Activated CD8-positive, alpha-beta memory T cell treated with anti-CD3 and anti-CD28 coated beads, Interleukin-2, amount 10 ng/mL, durations not matched to agents 7 days and 5 days (primary cell): ENCODE data around the gene KCNH4. TPM values are rescaled to one million over a fixed set of nuclear protein-coding genes. Genes with fewer than 3 reads are reported as not detected.
"Not testable (repeated sequence)": the region's sequence is repeated elsewhere in the genome, so short reads cannot be mapped to it uniquely, and the experiment has no call there.

ENCODE experiments used
- ATAC-seq: fragments of 150-1000 bp; cut with Tn5 transposase; one replicate; pipeline ENCODE4 v1.10.0; 2021; ENCODE audit warnings: moderate library complexity
- CTCF ChIA-PET: fragments of 350-600 bp; sonication (Branson Sonifier 250); formaldehyde crosslinking; loops from one replicate; lab custom pipeline; 2021; ENCODE audit warnings: antibody characterized with exemption; lab: Charles Lee
- DNase-seq: peaks from one replicate; pipeline ENCODE4 v3.0.0-alpha.2; 2020
- H3K27ac Mint-ChIP-seq: one replicate; pipeline ENCODE4 v1.8.0; 2021; ENCODE audit warnings: mild to moderate bottlenecking, mixed read lengths
- H3K27me3 Mint-ChIP-seq: one replicate; pipeline ENCODE4 v1.8.0; 2021; ENCODE audit warnings: mixed read lengths
- H3K36me3 Mint-ChIP-seq: one replicate; pipeline ENCODE4 v1.8.0; 2021; ENCODE audit warnings: mild to moderate bottlenecking, mixed read lengths
- H3K4me1 Mint-ChIP-seq: one replicate; pipeline ENCODE4 v1.8.0; 2021; ENCODE audit warnings: mixed read lengths
- H3K4me3 Mint-ChIP-seq: one replicate; pipeline ENCODE4 v1.8.0; 2021; ENCODE audit warnings: mild to moderate bottlenecking, moderate library complexity, mixed read lengths
- H3K9me3 Mint-ChIP-seq: one replicate; pipeline ENCODE4 v1.8.0; 2022; ENCODE audit warnings: low read depth, mixed read lengths
- total RNA-seq, 2 experiments: library from RNA; stranded (reverse); gene quantifications; one replicate each; pipeline ENCODE4 v1.2.3, GENCODE V29; 2021

The KCNH4 gene
- total RNA-seq, 2 experiments from 2014 or later = 0.09 to 0.56 TPM

DNA sequence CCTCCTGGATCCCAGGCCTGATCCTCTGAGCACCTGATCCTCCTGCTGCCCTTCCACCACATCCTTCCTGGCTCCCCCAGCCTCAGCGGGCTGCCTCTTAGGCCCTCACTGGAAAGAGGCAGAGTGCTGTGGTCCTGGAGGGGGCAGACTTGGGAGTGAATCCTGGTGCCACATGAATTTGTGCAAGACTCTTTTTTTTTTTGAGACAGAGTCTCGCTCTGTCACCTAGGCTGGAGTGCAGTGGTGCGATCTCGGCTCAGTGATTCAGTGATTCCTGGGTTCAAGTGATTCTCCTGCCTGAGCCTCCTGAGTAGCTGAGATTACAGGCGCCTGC lies 10.3 kb upstream of the KCNH4 start:
- H3K27ac Mint-ChIP-seq = no peak overlapping the region
- peaks cover 1% of the 10 kb centered on the region for H3K36me3 Mint-ChIP-seq
- DNase-seq (no peak), ATAC-seq (no peak)
- no peaks in the 10 kb centered on the region for H3K27me3 Mint-ChIP-seq
- H3K9me3 Mint-ChIP-seq = no peaks in the 10 kb centered on the region
- peaks cover 22% of the 10 kb centered on the region for H3K4me1 Mint-ChIP-seq
- CTCF ChIA-PET = interaction anchor here (1.3 to 2.6 kb wide), 2 partner anchors 8 to 11 kb away, joined by 3 to 16 read pairs; partner anchors contain the start of gene KCNH4
- H3K4me3 Mint-ChIP-seq = no peak overlapping the region

DNA sequence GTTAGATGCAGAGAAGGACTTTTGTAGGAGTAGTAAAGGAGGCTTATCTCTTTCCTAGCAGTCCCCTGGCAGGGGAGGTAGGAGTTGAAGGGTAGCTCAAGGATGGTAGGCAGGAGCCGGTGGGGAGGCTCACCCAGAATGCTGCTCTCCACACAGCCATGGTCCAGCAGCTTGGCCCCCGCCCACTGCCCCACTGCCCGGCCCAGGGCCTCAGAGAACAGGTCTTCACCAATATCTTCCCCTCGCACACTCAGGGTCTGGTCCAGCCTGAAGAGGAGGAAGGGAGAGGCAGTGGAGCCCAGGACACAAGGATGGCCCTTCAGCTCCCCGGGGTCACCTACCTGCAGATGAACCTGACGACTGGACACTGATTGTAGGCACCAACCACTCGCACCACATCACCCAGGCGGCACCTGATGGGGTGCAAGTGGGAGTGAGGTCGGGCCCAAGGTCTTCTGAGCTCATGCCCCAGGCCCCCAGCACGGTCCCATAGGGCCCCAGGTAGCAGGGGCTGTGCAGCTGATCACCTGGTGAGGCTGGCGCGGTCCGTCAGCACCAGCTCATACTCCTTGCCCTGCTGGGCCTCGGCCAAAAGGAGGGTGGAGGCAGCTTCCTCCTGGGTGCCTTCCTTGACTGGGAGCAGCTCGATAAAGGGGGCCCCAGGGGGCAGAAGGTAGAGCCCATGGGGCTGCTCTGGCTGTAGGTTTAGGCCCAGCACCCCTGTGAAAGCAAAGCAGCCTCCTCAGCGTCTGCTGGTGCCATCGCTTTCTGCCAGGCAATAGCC lies 9.7 kb upstream of the KCNH4 start:
- H3K27ac Mint-ChIP-seq = no peak overlapping the region
- H3K27me3 Mint-ChIP-seq = no peaks in the 10 kb centered on the region
- H3K4me1 Mint-ChIP-seq = peaks cover 22% of the 10 kb centered on the region
- peaks cover 1% of the 10 kb centered on the region for H3K36me3 Mint-ChIP-seq
- DNase-seq (no peak), ATAC-seq (no peak)
- CTCF ChIA-PET = interaction anchor here (0.6 to 2.6 kb wide), 4 partner anchors 8 to 212 kb away, joined by 3 to 16 read pairs (median 3); partner anchors contain the start of gene KCNH4
- no peak overlapping the region for H3K4me3 Mint-ChIP-seq
- H3K9me3 Mint-ChIP-seq = no peaks in the 10 kb centered on the region

DNA sequence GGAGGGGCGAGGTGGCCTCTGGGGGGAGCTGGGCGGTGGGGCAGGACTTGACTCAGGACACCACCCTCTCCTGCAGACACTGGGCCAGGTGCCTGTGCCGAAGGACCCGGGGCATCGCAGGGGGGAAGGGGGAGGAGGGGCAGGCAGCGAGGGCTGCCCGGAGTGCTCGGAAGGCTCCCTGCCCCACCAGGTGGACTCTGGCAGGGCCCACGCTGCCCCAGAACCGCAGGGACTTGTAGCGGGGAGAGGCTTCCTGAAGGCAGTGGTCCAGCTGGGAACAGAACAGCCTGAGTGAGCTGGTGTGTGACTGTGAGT lies 8.7 kb upstream of the KCNH4 start:
- DNase-seq = no peak
- H3K4me3 Mint-ChIP-seq = no peak overlapping the region
- ATAC-seq = no peak
- CTCF ChIA-PET = interaction anchor here (2.6 kb wide), 1 partner anchor 9 kb away, joined by 16 read pairs; the partner anchor contains the start of gene KCNH4
- no peak overlapping the region for H3K27ac Mint-ChIP-seq
- no peaks in the 10 kb centered on the region for H3K9me3 Mint-ChIP-seq
- H3K36me3 Mint-ChIP-seq = peaks cover 1% of the 10 kb centered on the region
- H3K27me3 Mint-ChIP-seq = no peaks in the 10 kb centered on the region
- H3K4me1 Mint-ChIP-seq = peaks cover 26% of the 10 kb centered on the region

DNA sequence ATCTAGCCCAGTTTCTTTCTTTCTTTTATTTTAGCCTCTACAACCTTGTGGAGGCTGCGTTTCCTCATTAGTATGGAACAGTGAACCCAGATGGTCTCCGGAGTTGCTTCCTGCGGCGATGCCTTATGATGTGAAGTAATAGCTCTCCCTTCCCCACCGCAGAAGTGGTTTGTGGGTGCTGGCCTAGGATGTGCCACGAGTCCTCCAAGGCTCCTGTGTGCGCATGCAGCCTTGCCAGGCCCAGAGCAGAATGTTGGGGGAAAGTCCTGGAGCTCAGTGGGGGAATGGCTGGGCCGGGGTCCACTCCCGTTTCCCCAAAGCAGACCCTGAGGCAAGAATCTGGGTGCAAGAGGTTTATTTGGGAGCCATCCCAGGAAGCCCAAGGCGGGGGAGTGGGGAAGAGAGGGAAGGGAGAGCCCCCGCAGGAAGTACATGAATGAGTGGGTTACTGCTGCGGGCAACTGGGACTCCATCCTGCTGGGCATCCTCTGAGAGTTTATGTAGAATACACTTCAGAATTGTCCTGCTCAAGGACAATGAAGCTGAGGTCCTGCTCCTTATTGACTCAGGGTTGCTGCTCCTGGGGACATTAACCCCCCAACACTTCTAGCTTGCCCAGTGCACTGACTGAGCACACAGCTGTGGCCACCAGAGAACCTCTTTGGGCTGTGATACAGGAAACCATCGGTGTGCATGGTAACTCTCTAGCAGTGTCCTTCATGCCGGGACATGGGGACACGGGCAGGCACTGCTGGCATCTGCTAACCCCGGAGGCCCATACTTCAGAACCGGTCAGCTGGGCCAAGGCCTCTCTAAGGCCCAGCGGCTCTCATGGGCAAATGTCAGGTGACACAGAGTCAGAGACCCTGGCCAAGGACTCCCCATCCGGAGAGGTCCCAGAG lies 8.1 kb upstream of the KCNH4 start:
- DNase-seq = no peak
- Mint-ChIP-seq H3K4me1 (peaks cover 26% of the 10 kb centered on the region), H3K27ac (no peak overlapping the region), H3K4me3 (no peak overlapping the region), H3K27me3 (no peaks in the 10 kb centered on the region), H3K9me3 (no peaks in the 10 kb centered on the region), H3K36me3 (no peaks in the 10 kb centered on the region)
- ATAC-seq = no peak
- CTCF ChIA-PET = interaction anchor here (0.8 to 2.6 kb wide), 4 partner anchors 9 to 328 kb away, joined by 3 to 16 read pairs (median 4); partner anchors contain the start of gene KCNH4

DNA sequence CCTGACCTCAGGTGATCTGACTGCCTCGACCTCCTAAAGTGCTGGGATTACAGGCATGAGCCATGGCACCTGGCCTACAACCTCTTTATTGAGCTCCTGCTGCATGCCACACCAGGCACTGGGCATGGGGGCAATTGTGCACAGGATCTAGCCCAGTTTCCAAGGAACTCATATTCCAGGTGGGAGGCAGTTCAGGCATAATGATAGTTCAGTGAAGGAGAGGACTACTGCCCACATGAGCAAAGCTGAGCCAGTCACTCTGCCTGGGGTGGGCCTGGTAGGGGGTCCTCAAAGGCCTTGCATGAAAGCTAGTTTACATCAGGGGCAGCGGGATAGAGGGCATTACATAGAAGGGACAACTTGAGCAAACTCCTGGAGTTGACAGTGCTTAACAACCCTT lies 6.9 kb upstream of the KCNH4 start:
- H3K27me3 Mint-ChIP-seq = peaks cover 4% of the 10 kb centered on the region
- no peak overlapping the region for H3K4me3 Mint-ChIP-seq
- ATAC-seq (no peak), DNase-seq (no peak)
- H3K9me3 Mint-ChIP-seq = no peaks in the 10 kb centered on the region
- no peaks in the 10 kb centered on the region for H3K36me3 Mint-ChIP-seq
- CTCF ChIA-PET = interaction anchor here (0.6 to 1.5 kb wide), 7 partner anchors 9 to 330 kb away, joined by 3 to 4 read pairs (median 3); no protein-coding TSS in a partner anchor
- peaks cover 25% of the 10 kb centered on the region for H3K4me1 Mint-ChIP-seq
- H3K27ac Mint-ChIP-seq = no peak overlapping the region

DNA sequence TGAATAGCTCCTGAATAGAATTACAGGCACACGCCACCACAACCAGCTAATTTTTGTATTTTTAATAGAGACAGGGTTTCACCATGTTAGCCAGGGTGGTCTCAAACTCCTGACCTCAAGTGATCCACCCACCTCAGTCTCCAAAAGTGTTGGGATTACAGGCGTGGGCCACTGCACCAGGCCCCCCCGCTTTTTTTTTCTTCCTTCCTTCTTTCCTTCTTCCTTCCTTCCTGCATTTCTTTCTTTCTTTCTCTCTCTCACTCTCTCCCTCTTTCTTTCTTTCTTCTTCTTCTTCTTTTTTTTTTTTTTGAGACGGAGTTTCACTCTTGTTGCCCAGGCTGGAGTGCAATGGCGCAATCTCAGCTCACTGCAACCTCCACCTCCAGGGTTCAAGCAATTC lies 5.2 kb upstream of the KCNH4 start:
- not testable (repeated sequence) for DNase-seq, H3K36me3 Mint-ChIP-seq, H3K4me3 Mint-ChIP-seq, H3K9me3 Mint-ChIP-seq, ATAC-seq, H3K27ac Mint-ChIP-seq
- H3K4me1 Mint-ChIP-seq = peaks cover 34% of the 10 kb centered on the region
- peaks cover 17% of the 10 kb centered on the region for H3K27me3 Mint-ChIP-seq
- CTCF ChIA-PET = interaction anchor here (0.7 to 1.1 kb wide), 2 partner anchors 8 to 13 kb away, joined by 3 read pairs; partner anchors contain the start of gene GHDC

DNA sequence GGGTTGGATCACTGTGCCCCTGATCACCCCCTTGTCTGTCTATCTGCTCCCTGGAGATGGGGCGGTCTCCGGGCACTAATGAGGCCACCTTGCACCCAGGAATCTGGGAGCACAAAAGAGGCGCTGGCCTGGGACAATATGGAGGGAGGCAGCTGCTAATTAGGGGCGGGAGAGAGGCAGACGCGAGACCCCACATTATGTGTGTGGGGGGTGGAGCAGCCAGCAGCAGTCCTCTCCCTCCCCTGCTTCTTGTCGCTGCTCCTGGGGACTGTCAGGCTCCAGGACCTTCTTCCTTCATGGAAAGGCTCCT lies 4.6 kb upstream of the KCNH4 start:
- no peaks in the 10 kb centered on the region for H3K36me3 Mint-ChIP-seq
- DNase-seq (no peak), ATAC-seq (no peak)
- CTCF ChIA-PET = interaction anchor here (0.7 to 2.5 kb wide), 4 partner anchors 8 to 167 kb away, joined by 3 to 9 read pairs (median 4); partner anchors contain the start of genes DNAJC7 and GHDC
- H3K4me1 Mint-ChIP-seq = peaks cover 34% of the 10 kb centered on the region
- H3K4me3 Mint-ChIP-seq = no peak overlapping the region
- no peaks in the 10 kb centered on the region for H3K9me3 Mint-ChIP-seq
- peaks cover 17% of the 10 kb centered on the region for H3K27me3 Mint-ChIP-seq
- H3K27ac Mint-ChIP-seq = no peak overlapping the region

DNA sequence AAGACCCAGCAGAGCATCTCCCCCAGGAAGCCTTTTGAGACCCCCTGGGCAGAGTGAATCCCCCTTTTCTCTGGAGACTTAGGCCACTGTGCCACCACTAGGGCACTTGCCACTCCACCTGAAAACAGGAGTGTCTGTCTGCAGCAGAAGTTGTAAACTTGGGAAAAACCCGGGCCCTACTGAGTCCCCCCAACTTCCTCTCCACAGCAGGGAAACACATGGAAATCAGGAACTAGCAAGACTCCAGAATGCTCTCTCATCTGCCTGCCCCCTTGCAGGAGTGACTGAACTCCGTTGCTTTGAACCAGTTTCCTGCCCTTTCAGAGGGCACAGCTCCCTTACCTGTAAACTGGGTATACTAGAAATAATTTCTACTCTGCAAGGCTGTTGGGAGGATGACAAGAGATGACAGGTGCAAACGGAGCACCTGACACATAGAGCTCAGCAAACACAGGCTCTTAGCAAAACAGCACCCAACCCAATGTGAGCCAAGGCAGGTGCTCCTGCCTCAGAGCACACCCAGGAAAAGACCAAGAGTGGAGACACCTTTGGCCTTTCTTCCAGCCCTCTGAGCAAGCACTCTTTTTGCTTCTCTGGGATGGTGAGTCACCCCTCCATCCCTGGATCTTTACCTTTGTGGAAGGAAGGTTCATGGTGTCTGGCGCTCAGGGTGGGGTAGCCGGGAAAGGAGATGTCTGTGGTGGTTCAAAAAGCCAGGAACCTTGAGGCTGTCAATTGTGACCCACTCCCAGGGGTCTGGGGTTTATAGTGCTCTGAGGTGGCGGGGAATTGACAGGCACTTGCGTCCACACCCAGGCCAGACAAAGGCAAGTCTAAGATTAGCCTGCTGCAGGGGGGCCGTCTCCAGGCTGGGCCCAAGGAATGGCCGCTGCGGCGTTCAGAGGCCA lies 4.0 kb upstream of the KCNH4 start, which contains the start of gene HCRT:
TSS of gene HCRT (minus strand) at position 740 of the 908 bp plus-strand sequence. CDS start at position 653, 87 bp downstream.
- CTCF ChIA-PET = interaction anchor here (0.5 to 5.2 kb wide), 16 partner anchors 7 to 335 kb away, joined by 3 to 29 read pairs (median 6); partner anchors contain the start of genes DNAJC7, GHDC and KAT2A
- peak within 1 kb of the TSS; percentile 98 for H3K4me3 Mint-ChIP-seq
- peak within 1 kb of the TSS; percentile 73 for H3K27ac Mint-ChIP-seq
- H3K9me3 Mint-ChIP-seq = no peaks in the 10 kb centered on the region
- no peaks in the 10 kb centered on the region for H3K36me3 Mint-ChIP-seq
- DNase-seq (no peak), ATAC-seq (no peak)
- H3K27me3 Mint-ChIP-seq = peaks cover 23% of the 10 kb centered on the region
- H3K4me1 Mint-ChIP-seq = peaks cover 37% of the 10 kb centered on the region

DNA sequence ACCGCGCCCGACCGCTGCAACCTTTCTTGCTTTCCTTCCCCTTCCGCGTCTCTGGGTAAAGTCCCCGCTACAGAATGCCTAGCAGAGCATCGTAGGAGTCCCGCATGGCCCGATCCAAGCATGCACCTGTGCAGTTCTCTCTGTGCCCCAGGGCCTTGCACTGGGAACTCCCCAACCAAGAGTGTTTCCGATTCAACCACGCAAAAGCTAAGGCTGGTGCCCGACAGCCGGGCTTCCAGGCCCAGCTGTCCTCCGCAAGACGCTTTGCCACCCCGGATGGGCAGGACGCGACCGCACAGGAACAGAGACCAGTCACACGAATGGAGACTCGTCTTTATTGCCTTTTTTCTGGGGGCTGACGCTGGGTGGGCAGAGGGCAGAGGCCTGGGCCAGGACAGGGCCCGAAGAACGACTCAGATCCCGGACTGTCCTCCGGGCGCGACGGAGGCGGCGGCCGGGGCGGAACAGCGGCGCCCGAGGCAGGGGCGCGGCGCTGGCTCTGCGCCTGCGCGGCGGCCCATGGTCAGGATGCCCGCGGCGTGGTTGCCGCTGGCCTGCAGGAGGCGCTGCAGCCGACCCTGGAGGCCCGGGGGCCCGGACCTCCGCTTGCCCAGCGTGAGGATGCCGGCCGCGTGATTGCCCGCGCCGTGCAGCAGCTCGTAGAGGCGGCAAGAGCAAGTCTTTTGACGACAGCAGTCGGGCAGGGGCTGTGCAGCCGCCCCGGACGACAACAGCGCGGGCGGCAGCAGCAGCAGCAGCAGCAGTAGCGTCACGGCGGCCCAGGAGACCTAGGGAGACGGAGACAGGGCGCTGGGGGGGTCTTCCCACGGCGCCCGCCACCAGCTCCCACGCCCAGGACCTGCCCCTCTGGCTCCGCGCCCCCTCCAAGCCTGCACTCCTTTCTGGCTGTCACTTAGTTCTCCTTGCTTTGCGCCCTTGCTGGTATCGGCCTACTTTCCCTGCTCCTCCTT lies 3.1 kb upstream of the KCNH4 start:
- H3K36me3 Mint-ChIP-seq = no peaks in the 10 kb centered on the region
- CTCF ChIA-PET = interaction anchor here (0.5 to 5.2 kb wide), 19 partner anchors 8 to 336 kb away, joined by 3 to 29 read pairs (median 4); partner anchors contain the start of genes CNP, DNAJC7, GHDC and KAT2A
- peak; percentile 80 for ATAC-seq
- H3K27ac Mint-ChIP-seq = peak overlapping the region; percentile 79
- DNase-seq = peak; percentile 85
- H3K4me1 Mint-ChIP-seq = peaks cover 40% of the 10 kb centered on the region
- peaks cover 31% of the 10 kb centered on the region for H3K27me3 Mint-ChIP-seq
- peak overlapping the region; percentile 98 for H3K4me3 Mint-ChIP-seq
- H3K9me3 Mint-ChIP-seq = no peaks in the 10 kb centered on the region

DNA sequence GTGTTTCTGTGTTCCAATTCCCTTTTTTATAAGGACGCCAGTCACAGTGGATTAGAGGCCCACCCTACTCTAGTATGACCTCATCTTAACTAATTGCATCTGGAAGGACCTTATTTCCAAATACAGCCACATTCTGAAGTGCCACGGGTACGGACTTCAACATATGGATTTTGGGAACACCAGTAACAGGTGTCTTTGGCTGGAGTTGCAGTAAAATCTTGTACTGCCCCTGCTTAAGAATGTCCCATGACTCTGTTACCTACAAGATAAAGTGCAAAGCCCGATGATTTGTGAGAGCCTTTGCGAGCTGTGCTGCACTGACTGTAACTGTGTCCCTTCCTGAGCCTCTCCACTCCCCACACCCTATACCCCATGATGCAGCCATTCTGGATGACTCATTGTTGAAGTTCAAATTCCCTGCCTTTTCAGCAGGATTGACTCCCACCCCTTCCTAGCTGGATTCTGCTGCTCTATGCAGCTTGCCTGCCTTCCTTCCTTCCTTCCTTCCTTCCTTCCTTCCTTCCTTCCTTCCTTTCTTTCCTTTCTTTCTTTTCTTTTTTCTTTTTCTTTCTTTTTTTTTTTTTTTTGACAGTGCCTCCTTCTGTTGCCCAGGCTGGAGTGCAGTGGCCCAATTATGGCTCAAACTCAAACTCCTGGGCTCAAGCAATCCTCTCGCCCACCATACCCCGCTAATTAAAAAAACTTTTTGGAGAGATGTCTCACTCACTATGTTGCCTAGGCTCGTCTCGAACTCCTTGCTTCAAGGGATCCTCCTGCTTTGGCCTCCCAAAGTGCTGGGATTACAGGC lies 2.2 kb upstream of the KCNH4 start:
- peak overlapping the region; percentile 79 for H3K27ac Mint-ChIP-seq
- peaks cover 36% of the 10 kb centered on the region for H3K27me3 Mint-ChIP-seq
- CTCF ChIA-PET = interaction anchor here (1.0 to 5.2 kb wide), 12 partner anchors 11 to 223 kb away, joined by 3 to 29 read pairs (median 7); partner anchors contain the start of genes CNP, GHDC and KAT2A
- DNase-seq = no peak
- no peak for ATAC-seq
- no peaks in the 10 kb centered on the region for H3K9me3 Mint-ChIP-seq
- H3K36me3 Mint-ChIP-seq = no peaks in the 10 kb centered on the region
- H3K4me3 Mint-ChIP-seq = peak overlapping the region; percentile 98
- peaks cover 49% of the 10 kb centered on the region for H3K4me1 Mint-ChIP-seq

DNA sequence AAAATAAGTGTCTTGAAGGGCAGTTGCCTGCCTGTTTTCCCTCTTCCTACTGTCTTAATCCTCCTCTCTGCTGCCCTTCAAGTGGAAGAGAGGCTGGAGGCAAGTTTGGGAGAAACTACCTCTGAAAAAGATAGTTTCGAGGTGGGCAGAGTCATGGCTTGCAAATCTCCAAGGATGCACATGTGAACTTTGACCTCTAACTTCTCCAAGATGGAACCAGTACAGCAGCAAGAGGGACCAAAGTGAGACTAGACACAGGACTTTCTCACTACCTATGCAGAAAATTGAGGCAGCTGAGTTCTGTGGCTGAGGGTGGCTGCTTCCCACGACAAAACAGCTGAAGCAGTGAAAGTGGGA lies 887 bp upstream of the KCNH4 start:
- Mint-ChIP-seq H3K4me1 (peaks cover 52% of the 10 kb centered on the region), H3K27me3 (peaks cover 36% of the 10 kb centered on the region), H3K36me3 (no peaks in the 10 kb centered on the region), H3K27ac (no peak overlapping the region), H3K9me3 (no peaks in the 10 kb centered on the region), H3K4me3 (no peak overlapping the region)
- no peak for ATAC-seq
- no peak for DNase-seq
- CTCF ChIA-PET = interaction anchor here (0.8 to 5.2 kb wide), 24 partner anchors 8 to 354 kb away, joined by 3 to 29 read pairs (median 4); partner anchors contain the start of genes CNP, DNAJC7, GHDC and KAT2A
